Measurements from ENCODE around the gene HIVEP1.
"Not testable (repeated sequence)": the region's sequence is repeated elsewhere in the genome, so short reads cannot be mapped to it uniquely, and the experiment has no call there.

Gene HIVEP1

DNA sequence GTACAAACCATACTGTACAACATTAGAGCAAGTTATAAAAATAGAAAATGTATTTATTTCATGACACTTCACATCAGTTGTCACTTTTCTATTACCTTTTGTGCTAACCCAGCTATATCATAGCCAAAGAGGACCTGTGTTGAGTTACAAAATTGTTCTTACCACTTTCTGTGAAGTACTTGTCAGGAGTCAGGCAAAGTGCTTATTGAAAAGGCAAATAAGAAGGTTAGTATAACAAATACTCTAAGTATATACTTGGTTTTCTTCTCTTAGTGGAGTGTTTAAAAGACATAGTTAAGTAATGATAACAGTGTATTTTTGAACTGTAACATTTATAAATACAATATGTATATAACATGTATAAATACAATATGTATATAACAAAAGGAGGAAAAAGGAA is 88.9 kb downstream of the HIVEP1 start:
- no peak overlapping the region for H3K9ac ChIP-seq (ENCODE audit: insufficient read length, low read depth)
- no peaks in the 10 kb centered on the region for H3K36me3 ChIP-seq (ENCODE audit: insufficient read depth, insufficient read length, low read length)

GRCh38 chr6:12101653-12102312 is 89.7 kb downstream of the HIVEP1 start:
- H3K9ac ChIP-seq (ENCODE audit: insufficient read length, low read depth): no peak overlapping the region
- H3K27me3 ChIP-seq (ENCODE audit: insufficient read depth, insufficient read length): no peaks in the 10 kb centered on the region
- TF ChIP-seq YY1 (IDR thresholded peaks at IDR 0.05; ENCODE audit: insufficient read depth, insufficient read length) (no peak), SUZ12 (IDR thresholded peaks at IDR 0.05; ENCODE audit: extremely low read depth, insufficient read depth, insufficient read length) (no peak), ZNF274 (IDR thresholded peaks at IDR 0.05; ENCODE audit: low read depth, low read length) (no peak)
- H3K4me1 ChIP-seq (ENCODE audit: insufficient read depth, insufficient read length): no peaks in the 10 kb centered on the region
- no peak for DNase-seq (ENCODE audit: low read depth, low spot score)
- no peaks in the 10 kb centered on the region for H3K9me3 ChIP-seq (ENCODE audit: insufficient read depth, low read length)
- no peak overlapping the region for H3K4me3 ChIP-seq (ENCODE audit: insufficient read length, low read depth)
- H3K36me3 ChIP-seq (ENCODE audit: insufficient read depth, insufficient read length, low read length): no peaks in the 10 kb centered on the region

More for the DNA sequence above, 88.9 kb downstream of the HIVEP1 start:
- no peak for DNase-seq (ENCODE audit: low read depth, low spot score)
- Histone ChIP-seq H3K9me3 (ENCODE audit: insufficient read depth, low read length) (no peaks in the 10 kb centered on the region), H3K4me3 (ENCODE audit: insufficient read length, low read depth) (no peak overlapping the region), H3K4me1 (ENCODE audit: insufficient read depth, insufficient read length) (no peaks in the 10 kb centered on the region), H3K27me3 (ENCODE audit: insufficient read depth, insufficient read length) (no peaks in the 10 kb centered on the region)
- TF ChIP-seq SUZ12 (IDR thresholded peaks at IDR 0.05; ENCODE audit: extremely low read depth, insufficient read depth, insufficient read length): no peak
- no peak for TF ChIP-seq YY1 (IDR thresholded peaks at IDR 0.05; ENCODE audit: insufficient read depth, insufficient read length)
- no peak for TF ChIP-seq ZNF274 (IDR thresholded peaks at IDR 0.05; ENCODE audit: low read depth, low read length)

DNA sequence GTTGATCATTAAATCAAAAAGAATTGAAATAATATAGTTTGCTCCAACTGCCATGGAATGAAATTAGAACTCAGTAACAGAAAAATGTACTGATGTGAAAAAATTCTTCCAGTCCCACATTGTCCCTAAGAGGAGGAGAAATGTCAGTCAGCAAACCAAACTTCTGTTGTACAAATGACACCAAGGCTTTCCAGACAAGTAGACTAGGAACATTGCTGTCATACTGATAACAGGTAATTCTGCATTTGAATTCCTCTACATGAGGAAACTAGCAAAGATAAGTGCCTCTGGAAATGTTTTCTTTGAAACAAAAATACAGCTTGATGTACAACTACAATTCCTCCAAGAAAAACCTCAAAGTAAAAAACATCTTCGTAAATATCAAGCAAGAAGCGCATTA is 90.2 kb downstream of the HIVEP1 start:
- DNase-seq (ENCODE audit: low read depth, low spot score): no peak
- TF ChIP-seq SUZ12 (IDR thresholded peaks at IDR 0.05; ENCODE audit: extremely low read depth, insufficient read depth, insufficient read length): no peak
- no peak for TF ChIP-seq ZNF274 (IDR thresholded peaks at IDR 0.05; ENCODE audit: low read depth, low read length)
- TF ChIP-seq YY1 (IDR thresholded peaks at IDR 0.05; ENCODE audit: insufficient read depth, insufficient read length): no peak
- Histone ChIP-seq H3K4me1 (ENCODE audit: insufficient read depth, insufficient read length) (no peaks in the 10 kb centered on the region), H3K27me3 (ENCODE audit: insufficient read depth, insufficient read length) (no peaks in the 10 kb centered on the region), H3K9me3 (ENCODE audit: insufficient read depth, low read length) (no peaks in the 10 kb centered on the region), H3K4me3 (ENCODE audit: insufficient read length, low read depth) (no peak overlapping the region), H3K9ac (ENCODE audit: insufficient read length, low read depth) (no peak overlapping the region), H3K36me3 (ENCODE audit: insufficient read depth, insufficient read length, low read length) (no peaks in the 10 kb centered on the region)

- DNase-seq (ENCODE audit: low read depth, low spot score): no peak
- no peaks in the 10 kb centered on the region for H3K4me1 ChIP-seq (ENCODE audit: insufficient read depth, insufficient read length)
- H3K9me3 ChIP-seq (ENCODE audit: insufficient read depth, low read length): no peaks in the 10 kb centered on the region
- TF ChIP-seq YY1 (IDR thresholded peaks at IDR 0.05; ENCODE audit: insufficient read depth, insufficient read length) (no peak), ZNF274 (IDR thresholded peaks at IDR 0.05; ENCODE audit: low read depth, low read length) (no peak), SUZ12 (IDR thresholded peaks at IDR 0.05; ENCODE audit: extremely low read depth, insufficient read depth, insufficient read length) (no peak)
- no peak overlapping the region for H3K9ac ChIP-seq (ENCODE audit: insufficient read length, low read depth)
- no peak overlapping the region for H3K4me3 ChIP-seq (ENCODE audit: insufficient read length, low read depth)
- no peaks in the 10 kb centered on the region for H3K36me3 ChIP-seq (ENCODE audit: insufficient read depth, insufficient read length, low read length)
- no peaks in the 10 kb centered on the region for H3K27me3 ChIP-seq (ENCODE audit: insufficient read depth, insufficient read length)
These were observed 91.0 kb downstream of the HIVEP1 start for GRCh38 chr6:12103158-12103557.

DNA sequence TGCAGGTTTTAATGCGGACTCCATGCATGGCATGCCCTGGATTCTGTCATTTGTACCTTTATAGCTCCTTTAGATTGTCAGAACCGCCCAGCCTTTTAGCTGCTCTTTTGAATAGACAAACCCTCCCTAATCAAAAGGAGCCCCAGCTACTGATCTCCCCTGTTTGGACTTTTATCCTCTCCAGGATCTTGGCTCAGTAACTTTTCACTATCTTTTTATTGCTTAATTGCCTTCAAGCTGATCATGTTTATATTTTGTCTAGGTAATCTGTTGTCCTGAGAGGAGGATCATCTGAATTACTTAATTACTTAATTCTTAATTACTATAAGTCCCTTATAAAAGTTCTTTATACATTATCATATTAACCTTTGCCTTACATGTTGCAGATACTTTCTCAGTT is 93.2 kb downstream of the HIVEP1 start:
- H3K36me3 ChIP-seq (ENCODE audit: insufficient read depth, insufficient read length, low read length): no peaks in the 10 kb centered on the region
- no peak for DNase-seq (ENCODE audit: low read depth, low spot score)
- no peak overlapping the region for H3K9ac ChIP-seq (ENCODE audit: insufficient read length, low read depth)
- no peaks in the 10 kb centered on the region for H3K27me3 ChIP-seq (ENCODE audit: insufficient read depth, insufficient read length)
- no peaks in the 10 kb centered on the region for H3K4me1 ChIP-seq (ENCODE audit: insufficient read depth, insufficient read length)
- H3K4me3 ChIP-seq (ENCODE audit: insufficient read length, low read depth): no peak overlapping the region
- H3K9me3 ChIP-seq (ENCODE audit: insufficient read depth, low read length): no peaks in the 10 kb centered on the region
- TF ChIP-seq ZNF274 (IDR thresholded peaks at IDR 0.05; ENCODE audit: low read depth, low read length) (no peak), SUZ12 (IDR thresholded peaks at IDR 0.05; ENCODE audit: extremely low read depth, insufficient read depth, insufficient read length) (no peak), YY1 (IDR thresholded peaks at IDR 0.05; ENCODE audit: insufficient read depth, insufficient read length) (no peak)

GRCh38 chr6:12108376-12108775 is 96.3 kb downstream of the HIVEP1 start:
- DNase-seq (ENCODE audit: low read depth, low spot score); H3K27me3 ChIP-seq (ENCODE audit: insufficient read depth, insufficient read length); H3K36me3 ChIP-seq (ENCODE audit: insufficient read depth, insufficient read length, low read length); H3K4me1 ChIP-seq (ENCODE audit: insufficient read depth, insufficient read length); H3K4me3 ChIP-seq (ENCODE audit: insufficient read length, low read depth); H3K9me3 ChIP-seq (ENCODE audit: insufficient read depth, low read length); H3K9ac ChIP-seq (ENCODE audit: insufficient read length, low read depth): not testable (repeated sequence)

DNA sequence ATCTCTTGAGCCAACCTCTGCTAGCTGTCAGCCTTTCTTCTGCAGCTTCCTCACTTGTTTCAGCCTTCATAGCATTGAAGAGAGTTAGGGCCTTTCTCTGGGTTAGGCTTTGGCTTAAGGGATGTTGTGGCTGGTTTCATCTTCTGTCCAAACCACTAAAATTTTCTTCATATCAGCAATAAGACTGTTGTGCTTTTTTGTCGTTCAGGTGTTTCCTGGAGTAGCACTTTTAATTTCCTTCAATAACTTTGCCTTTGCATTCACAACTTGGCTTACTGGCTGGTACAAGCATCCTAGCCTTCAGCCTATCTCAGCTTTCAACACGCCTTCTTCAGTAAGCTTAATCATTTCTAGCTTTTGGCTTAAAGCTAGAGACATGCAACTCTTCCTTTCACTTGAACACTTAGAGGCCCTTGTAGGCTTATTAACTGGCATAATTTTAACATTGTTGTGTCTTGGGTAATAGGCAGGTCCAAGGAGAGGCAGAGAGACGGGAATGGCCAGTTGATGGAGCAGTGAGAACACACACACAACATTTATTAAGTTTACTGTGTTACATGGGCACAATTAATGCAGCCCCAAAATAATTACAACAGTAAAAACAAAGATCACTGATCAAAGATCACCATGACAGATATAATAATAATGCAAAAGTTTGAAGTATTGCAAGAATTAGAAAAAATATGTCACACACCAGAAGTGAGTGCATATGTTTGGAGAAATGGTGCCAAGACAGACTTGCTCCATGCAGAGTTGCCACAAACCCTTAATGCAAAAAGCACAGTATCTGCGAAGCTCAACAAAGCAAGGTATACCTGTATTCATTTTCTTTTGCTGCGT is 98.6 kb downstream of the HIVEP1 start:
- no peaks in the 10 kb centered on the region for H3K4me1 ChIP-seq (ENCODE audit: insufficient read depth, insufficient read length)

More for the DNA sequence above, 98.6 kb downstream of the HIVEP1 start:
- TF ChIP-seq YY1 (IDR thresholded peaks at IDR 0.05; ENCODE audit: insufficient read depth, insufficient read length) (no peak), ZNF274 (IDR thresholded peaks at IDR 0.05; ENCODE audit: low read depth, low read length) (no peak), SUZ12 (IDR thresholded peaks at IDR 0.05; ENCODE audit: extremely low read depth, insufficient read depth, insufficient read length) (no peak)
- no peak overlapping the region for H3K4me3 ChIP-seq (ENCODE audit: insufficient read length, low read depth)
- no peaks in the 10 kb centered on the region for H3K36me3 ChIP-seq (ENCODE audit: insufficient read depth, insufficient read length, low read length)
- no peak overlapping the region for H3K9ac ChIP-seq (ENCODE audit: insufficient read length, low read depth)
- no peaks in the 10 kb centered on the region for H3K27me3 ChIP-seq (ENCODE audit: insufficient read depth, insufficient read length)
- no peaks in the 10 kb centered on the region for H3K9me3 ChIP-seq (ENCODE audit: insufficient read depth, low read length)
- no peak for DNase-seq (ENCODE audit: low read depth, low spot score)
